Common myeloid progenitor, CD34-positive (primary cell): Measurements from ENCODE around the gene LHFPL2.
"Not testable (repeated sequence)": the region's sequence is repeated elsewhere in the genome, so short reads cannot be mapped to it uniquely, and the experiment has no call there.

ENCODE experiments used
- CTCF ChIA-PET: fragments of 350-600 bp; sonication (Branson Sonifier 250); formaldehyde crosslinking; loops from one replicate; lab custom pipeline; 2021; ENCODE audit warnings: antibody characterized with exemption; lab: Charles Lee
- POLR2A ChIA-PET: fragments of 350-600 bp; sonication (Branson Sonifier 250); formaldehyde crosslinking; loops from one replicate; lab custom pipeline; 2021; ENCODE audit warnings: antibody characterized with exemption; lab: Charles Lee
- DNase-seq, 3 donors: peaks; one replicate each; pipeline versions ENCODE4 v3.0.0 to v3.0.0-alpha.2; 2013
- H3K27ac ChIP-seq, 2 experiments: 1 replicate in 1 of 2; 2 replicates in 1 of 2; pipeline ENCODE4 v1.7.0; 2013; ENCODE audit warnings: inconsistent platforms in 2 of 2, low read length in 2 of 2, mild to moderate bottlenecking in 2 of 2, low read depth in 1 of 2, moderate library complexity in 1 of 2; ENCODE audit not compliant: severe bottlenecking in 2 of 2, insufficient read depth in 1 of 2, poor library complexity in 1 of 2
- H3K27me3 ChIP-seq, 5 experiments: replicated peaks in 2 of 5; 1 replicate in 3 of 5; 2 replicates in 2 of 5; pipeline versions ENCODE4 v1.6.1 to v1.7.0; 2013; ENCODE audit warnings: low read length in 4 of 5, mild to moderate bottlenecking in 2 of 5, moderate library complexity in 2 of 5, inconsistent platforms in 1 of 5; ENCODE audit not compliant: insufficient read depth in 5 of 5, control insufficient read depth in 4 of 5
- H3K36me3 ChIP-seq, 4 experiments: 1 replicate in 2 of 4; 2 replicates in 2 of 4; pipeline versions ENCODE4 v1.6.1 to v1.7.0; 2013; ENCODE audit warnings: low read length in 3 of 4, control low read depth in 1 of 4, mild to moderate bottlenecking in 1 of 4; ENCODE audit not compliant: control insufficient read depth in 4 of 4, insufficient read depth in 4 of 4
- H3K4me1 ChIP-seq, 4 experiments: 1 replicate in 3 of 4; 2 replicates in 1 of 4; pipeline versions ENCODE4 v1.6.1 to v1.7.1; 2013; ENCODE audit warnings: low read length in 3 of 4, mild to moderate bottlenecking in 3 of 4, control low read depth in 1 of 4, inconsistent platforms in 1 of 4, moderate library complexity in 1 of 4; ENCODE audit not compliant: control insufficient read depth in 4 of 4, insufficient read depth in 4 of 4; ENCODE audit errors: control extremely low read depth in 1 of 4
- H3K4me3 ChIP-seq, 7 experiments: 1 replicate in 4 of 7; 2 replicates in 3 of 7; pipeline versions ENCODE4 v1.5.1 to v1.7.0; 2013; ENCODE audit warnings: mild to moderate bottlenecking in 7 of 7, low read length in 6 of 7, moderate library complexity in 6 of 7, inconsistent platforms in 2 of 7, low read depth in 2 of 7, control low read depth in 1 of 7; ENCODE audit not compliant: insufficient read depth in 4 of 7, control insufficient read depth in 1 of 7; ENCODE audit errors: extremely low read depth in 1 of 7
- H3K9me3 ChIP-seq, 5 experiments: 1 replicate in 4 of 5; 2 replicates in 1 of 5; pipeline versions ENCODE4 v1.6.1 to v1.7.1; 2013; ENCODE audit warnings: low read length in 4 of 5, mild to moderate bottlenecking in 2 of 5, inconsistent platforms in 1 of 5, low read depth in 1 of 5, moderate library complexity in 1 of 5; ENCODE audit not compliant: control insufficient read depth in 4 of 5, insufficient read depth in 2 of 5; ENCODE audit errors: control extremely low read depth in 1 of 5
- WGBS: methylation state at CpG from one replicate; pipeline ENCODE4 v1.1.5; 2013; ENCODE audit not compliant: insufficient coverage; 5-methylcytosine and 5-hydroxymethylcytosine counted together

The LHFPL2 gene

GRCh38 chr5:78472469-78473106, 176.0 kb downstream of the LHFPL2 start:
- peak; percentile 29 to 49 (median 38) for DNase-seq
- Histone ChIP-seq H3K36me3 (peaks cover 0 to 3% (median 2%) of the 10 kb centered on the region in 4 experiments), H3K4me1 (peaks cover 0 to 13% (median 0%) of the 10 kb centered on the region in 4 experiments), H3K27ac (no peak overlapping the region), H3K27me3 (no peaks in the 10 kb centered on the region), H3K9me3 (no peaks in the 10 kb centered on the region), H3K4me3 (no peak overlapping the region)
- POLR2A ChIA-PET, result no interaction called here
- CTCF ChIA-PET, result interaction anchor here (1.3 kb wide), 1 partner anchor 60 kb away, joined by 7 read pairs; no protein-coding TSS in a partner anchor

- POLR2A ChIA-PET, result no interaction called here
- H3K4me3 ChIP-seq, result no peak overlapping the region
- peaks cover 0 to 13% (median 0%) of the 10 kb centered on the region in 4 experiments for H3K4me1 ChIP-seq
- no peaks in the 10 kb centered on the region for H3K27me3 ChIP-seq
- H3K36me3 ChIP-seq, result peaks cover 0 to 3% (median 1%) of the 10 kb centered on the region in 4 experiments
- CTCF ChIA-PET, result interaction anchor here (1.0 kb wide), 1 partner anchor 62 kb away, joined by 3 read pairs; no protein-coding TSS in a partner anchor
- H3K9me3 ChIP-seq, result no peaks in the 10 kb centered on the region
- no peak overlapping the region for H3K27ac ChIP-seq
- no peak for DNase-seq
Measured at GRCh38 chr5:78471896-78472295, 176.7 kb downstream of the LHFPL2 start.

- H3K4me1 ChIP-seq, result no peaks in the 10 kb centered on the region
- H3K27ac ChIP-seq, result no peak overlapping the region
- H3K36me3 ChIP-seq, result peaks cover 0 to 10% (median 6%) of the 10 kb centered on the region in 4 experiments
- ChIA-PET POLR2A (interaction anchor here (0.7 to 1.0 kb wide), 2 partner anchors 29 to 66 kb away, joined by 3 read pairs; no protein-coding TSS in a partner anchor), CTCF (interaction anchor here (0.6 to 4.5 kb wide), 21 partner anchors 12 to 178 kb away, joined by 3 to 51 read pairs (median 6); no protein-coding TSS in a partner anchor)
- no peaks in the 10 kb centered on the region for H3K9me3 ChIP-seq
- no peaks in the 10 kb centered on the region for H3K27me3 ChIP-seq
- no CpG with 5 or more reads among the region's 3 CpGs for WGBS
- DNase-seq, result peak; percentile 42 to 70 (median 69)
- H3K4me3 ChIP-seq, result no peak overlapping the region
Measured at GRCh38 chr5:78467752-78468357, 180.7 kb downstream of the LHFPL2 start.

- no peak overlapping the region for H3K27ac ChIP-seq
- H3K36me3 ChIP-seq, result peaks cover 0 to 10% (median 6%) of the 10 kb centered on the region in 4 experiments
- no peak overlapping the region for H3K4me3 ChIP-seq
- WGBS, result no CpG with 5 or more reads among the region's 1 CpG
- ChIA-PET CTCF (interaction anchor here (1.0 to 4.5 kb wide), 20 partner anchors 13 to 179 kb away, joined by 3 to 51 read pairs (median 6); no protein-coding TSS in a partner anchor), POLR2A (no interaction called here)
- H3K9me3 ChIP-seq, result no peaks in the 10 kb centered on the region
- no peaks in the 10 kb centered on the region for H3K4me1 ChIP-seq
- DNase-seq, result no peak
- H3K27me3 ChIP-seq, result no peaks in the 10 kb centered on the region
Measured at GRCh38 chr5:78467140-78467539, 181.4 kb downstream of the LHFPL2 start.

GRCh38 chr5:78458843-78459242, 189.7 kb downstream of the LHFPL2 start:
- Histone ChIP-seq H3K27ac (no peak overlapping the region), H3K4me3 (no peak overlapping the region), H3K9me3 (no peaks in the 10 kb centered on the region), H3K27me3 (no peaks in the 10 kb centered on the region), H3K4me1 (no peaks in the 10 kb centered on the region), H3K36me3 (peaks cover 3 to 15% (median 5%) of the 10 kb centered on the region in 4 experiments)
- no CpG with 5 or more reads among the region's 2 CpGs for WGBS
- ChIA-PET CTCF (no interaction called here), POLR2A (no interaction called here)
- no peak for DNase-seq

GRCh38 chr5:78457507-78457906, 191.1 kb downstream of the LHFPL2 start:
- H3K36me3 ChIP-seq, result peaks cover 0 to 14% (median 5%) of the 10 kb centered on the region in 4 experiments
- H3K27ac ChIP-seq, H3K9me3 ChIP-seq, H3K27me3 ChIP-seq, H3K4me1 ChIP-seq, H3K4me3 ChIP-seq, DNase-seq, CTCF ChIA-PET, POLR2A ChIA-PET: not testable (repeated sequence)
- WGBS, result 100% methylated on average over 2 of the region's 14 CpGs

GRCh38 chr5:78449103-78449502, 199.5 kb downstream of the LHFPL2 start:
- Histone ChIP-seq H3K4me3 (no peak overlapping the region), H3K9me3 (no peaks in the 10 kb centered on the region), H3K27me3 (no peaks in the 10 kb centered on the region), H3K36me3 (peaks cover 0 to 9% (median 1%) of the 10 kb centered on the region in 4 experiments), H3K27ac (no peak overlapping the region), H3K4me1 (no peaks in the 10 kb centered on the region)
- no peak for DNase-seq
- ChIA-PET CTCF (no interaction called here), POLR2A (no interaction called here)
